GM10266 (cell line): ENCODE results near the gene SARNP.

Experiments
- DNase-seq: peaks from one replicate; pipeline ENCODE4 v3.0.0; 2012; ENCODE audit errors: extremely low spot score
- TF ChIP-seq, protein P1 (sequence below): IDR thresholded peaks from 2 replicates; pipeline ENCODE4 v1.5.1; 2012; ENCODE audit warnings: mild to moderate bottlenecking, low read depth; ENCODE audit not compliant: control insufficient read depth, insufficient read depth; ENCODE audit errors: missing control alignments

Gene SARNP

DNA sequence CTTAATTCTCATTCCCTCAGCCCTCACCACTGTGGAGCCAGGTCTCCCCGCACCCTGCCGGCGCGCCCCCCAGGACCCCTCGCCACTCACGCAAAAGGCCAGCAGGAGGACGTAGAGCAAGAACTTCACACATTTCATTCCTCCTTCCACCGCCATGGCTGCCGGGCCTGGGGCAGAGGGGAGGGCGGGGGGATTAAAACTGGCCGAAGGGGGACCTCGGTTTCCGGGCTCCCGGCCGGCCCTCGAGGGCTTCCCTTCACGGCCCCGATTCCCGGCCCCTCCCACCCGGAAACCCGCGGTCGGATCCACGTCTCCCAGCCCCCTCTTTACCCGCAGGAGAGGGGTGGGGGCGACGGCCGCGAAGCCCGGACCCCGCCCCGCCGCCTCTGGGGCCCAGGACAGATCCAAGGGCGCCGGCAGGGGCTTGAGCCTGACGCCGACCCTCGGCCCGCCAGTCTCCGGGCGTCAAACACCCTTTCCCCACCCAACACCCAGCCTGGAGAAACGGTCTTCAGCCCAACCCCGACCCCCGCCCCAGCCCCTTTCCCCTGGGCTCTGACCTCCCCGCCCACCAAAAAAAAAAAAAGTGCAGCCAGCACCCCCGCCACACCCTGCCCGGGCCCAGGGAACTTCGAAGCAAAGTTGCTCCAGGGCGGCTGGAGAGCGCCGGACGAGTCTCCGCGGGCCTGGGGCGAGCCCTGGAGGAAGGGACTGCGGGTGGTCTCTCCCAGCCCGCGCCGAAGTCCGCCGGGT is 89.2 kb downstream of the SARNP start:
- TF ChIP-seq, protein P1, sequence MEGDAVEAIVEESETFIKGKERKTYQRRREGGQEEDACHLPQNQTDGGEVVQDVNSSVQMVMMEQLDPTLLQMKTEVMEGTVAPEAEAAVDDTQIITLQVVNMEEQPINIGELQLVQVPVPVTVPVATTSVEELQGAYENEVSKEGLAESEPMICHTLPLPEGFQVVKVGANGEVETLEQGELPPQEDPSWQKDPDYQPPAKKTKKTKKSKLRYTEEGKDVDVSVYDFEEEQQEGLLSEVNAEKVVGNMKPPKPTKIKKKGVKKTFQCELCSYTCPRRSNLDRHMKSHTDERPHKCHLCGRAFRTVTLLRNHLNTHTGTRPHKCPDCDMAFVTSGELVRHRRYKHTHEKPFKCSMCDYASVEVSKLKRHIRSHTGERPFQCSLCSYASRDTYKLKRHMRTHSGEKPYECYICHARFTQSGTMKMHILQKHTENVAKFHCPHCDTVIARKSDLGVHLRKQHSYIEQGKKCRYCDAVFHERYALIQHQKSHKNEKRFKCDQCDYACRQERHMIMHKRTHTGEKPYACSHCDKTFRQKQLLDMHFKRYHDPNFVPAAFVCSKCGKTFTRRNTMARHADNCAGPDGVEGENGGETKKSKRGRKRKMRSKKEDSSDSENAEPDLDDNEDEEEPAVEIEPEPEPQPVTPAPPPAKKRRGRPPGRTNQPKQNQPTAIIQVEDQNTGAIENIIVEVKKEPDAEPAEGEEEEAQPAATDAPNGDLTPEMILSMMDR = no peak
- DNase-seq = no peak

DNA sequence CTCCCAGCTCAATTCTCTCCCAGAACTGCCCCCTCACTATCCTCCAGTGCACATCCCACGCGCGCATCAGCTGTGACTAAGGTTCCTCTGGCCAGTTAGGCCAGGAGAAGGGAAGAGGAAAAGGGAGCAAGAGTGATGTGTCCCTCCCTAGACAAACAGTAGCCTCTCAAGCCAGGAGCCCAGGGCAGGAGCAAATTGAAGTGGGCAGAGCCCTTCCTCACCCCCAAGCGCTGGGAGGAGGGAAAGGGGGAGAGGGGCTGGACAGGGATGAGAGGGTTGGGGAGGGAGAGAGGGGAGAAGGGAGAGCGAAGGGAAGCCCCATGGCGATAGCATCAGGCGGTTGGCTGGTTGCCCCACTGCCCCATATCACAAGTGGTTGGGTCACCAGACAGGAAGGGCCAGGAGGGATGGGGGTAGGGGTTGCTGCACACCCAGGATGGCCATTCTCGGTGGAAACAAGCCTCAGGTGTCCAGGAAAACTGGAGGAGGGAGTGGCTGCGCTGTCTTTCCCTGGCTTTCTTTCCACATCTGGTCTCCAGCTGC is 89.8 kb downstream of the SARNP start:
- TF ChIP-seq, protein P1 = no peak
- DNase-seq = no peak

DNA sequence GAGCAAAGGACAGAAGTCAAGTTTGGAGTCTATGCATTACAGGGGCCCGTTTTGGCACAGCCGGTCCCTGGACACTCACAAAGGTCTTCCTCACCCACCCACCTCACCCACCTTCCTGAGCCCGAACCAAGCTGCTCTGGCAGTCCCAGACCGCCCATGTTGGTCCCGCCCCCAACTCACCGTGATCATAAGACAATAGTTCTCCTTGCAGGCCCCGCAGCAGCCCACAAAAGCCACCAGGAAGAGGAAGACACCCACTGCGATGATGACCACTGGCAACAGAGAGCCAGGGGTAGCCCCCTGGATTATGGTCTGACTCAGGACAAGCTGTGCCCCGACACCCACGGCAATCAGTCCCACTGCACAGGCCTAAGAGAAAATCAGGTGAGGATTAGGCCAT is 90.6 kb downstream of the SARNP start:
- no peak for DNase-seq

DNA sequence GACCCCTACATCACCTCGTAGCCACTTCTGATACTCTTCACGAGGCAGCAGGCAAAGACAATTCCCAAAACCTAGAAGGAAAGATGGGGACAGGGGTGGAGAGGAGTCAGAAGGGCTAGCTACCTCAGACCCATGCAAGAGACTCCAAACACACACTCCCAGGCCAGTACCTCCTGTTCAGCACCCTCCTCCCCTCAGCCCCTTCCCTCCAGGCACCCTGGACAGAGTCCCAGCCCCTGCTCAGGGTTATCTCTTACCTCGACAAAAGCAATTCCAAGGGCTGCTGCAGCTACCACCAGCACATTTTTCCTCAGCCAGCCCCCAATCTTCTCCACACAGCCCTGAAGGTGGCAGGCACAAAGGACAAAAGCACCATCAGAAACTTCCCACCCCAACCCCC is 92.0 kb downstream of the SARNP start:
- no peak for DNase-seq
- TF ChIP-seq, protein P1 = no peak

More for the DNA sequence above, 90.6 kb downstream of the SARNP start:
- TF ChIP-seq, protein P1 = no peak

DNA sequence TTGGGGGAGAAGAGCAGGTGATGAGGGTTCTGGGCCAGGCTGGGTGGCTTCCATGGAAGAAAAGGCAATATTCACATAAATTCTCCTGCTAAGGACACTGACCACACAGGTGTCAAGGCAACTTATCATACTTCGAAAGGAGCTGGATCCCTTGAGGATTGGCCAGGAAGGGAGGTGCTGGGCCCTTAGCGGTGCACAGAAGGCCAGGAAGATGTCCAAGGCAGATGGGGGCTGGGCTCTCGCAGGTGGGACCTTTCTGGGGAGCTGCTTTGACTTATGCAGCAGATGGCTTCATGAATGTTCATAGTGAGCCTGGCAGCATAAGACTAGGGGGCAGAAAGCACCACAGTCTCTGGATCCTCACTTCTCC is 92.6 kb downstream of the SARNP start:
- TF ChIP-seq, protein P1 = no peak
- no peak for DNase-seq

DNA sequence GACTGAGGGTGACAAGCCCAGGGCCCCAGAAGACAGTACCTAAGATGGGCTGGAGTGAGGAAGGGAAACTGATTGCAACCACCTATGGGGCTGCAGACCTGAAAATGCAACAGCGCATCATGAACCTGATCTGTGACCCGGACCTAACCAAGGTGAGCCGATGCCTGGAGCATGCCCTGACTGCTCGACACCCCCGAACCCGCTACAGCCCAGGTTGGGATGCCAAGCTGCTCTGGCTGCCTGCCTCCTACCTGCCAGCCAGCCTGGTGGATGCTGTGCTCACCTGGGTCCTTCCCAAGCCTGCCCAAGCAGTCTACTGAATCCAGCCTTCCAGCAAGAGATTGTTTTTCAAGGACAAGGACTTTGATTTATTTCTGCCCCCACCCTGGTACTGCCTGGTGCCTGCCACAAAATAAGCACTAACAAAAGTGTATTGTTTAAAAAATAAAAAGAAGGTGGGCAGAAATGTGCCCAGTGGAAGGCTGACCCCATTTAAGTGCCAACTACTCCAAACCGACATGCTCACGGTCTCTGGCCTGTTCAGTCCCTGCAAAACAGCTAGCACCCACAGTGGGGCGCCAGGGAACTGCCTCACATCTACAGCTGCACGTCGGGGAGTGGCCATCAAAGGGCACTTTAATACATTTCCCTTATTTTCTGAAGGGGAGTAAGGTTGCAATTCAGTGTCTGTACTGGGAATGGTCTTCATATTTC is 93.1 kb downstream of the SARNP start:
- TF ChIP-seq, protein P1 = peak; percentile 73
- peak; percentile 71 for DNase-seq
